T-helper 17 cell (primary cell): ENCODE results near the gene TPPP2. TPM values are rescaled to one million over a fixed set of nuclear protein-coding genes. Genes with fewer than 3 reads are reported as not detected.

Experiments used
- ATAC-seq: fragments of 150-1000 bp; cut with Tn5 transposase; 2 replicates; pipeline ENCODE4 v1.10.0; 2021; ENCODE audit warnings: mild to moderate bottlenecking, moderate library complexity
- DNase-seq, 3 donors: peaks; one replicate each; pipeline versions ENCODE4 v3.0.0 to v3.0.0-alpha.2; 2020 to 2021
- H3K9me3 ChIP-seq: one replicate; pipeline ENCODE4 v1.7.0; 2013; ENCODE audit warnings: low read length, mild to moderate bottlenecking; ENCODE audit not compliant: control insufficient read depth, poor library complexity, severe bottlenecking
- H3K27ac Mint-ChIP-seq: one replicate; pipeline ENCODE4 v1.8.0; 2022; ENCODE audit warnings: mild to moderate bottlenecking, moderate library complexity, mixed read lengths
- H3K27me3 Mint-ChIP-seq: one replicate; pipeline ENCODE4 v1.8.0; 2022; ENCODE audit warnings: mixed read lengths
- H3K36me3 Mint-ChIP-seq: one replicate; pipeline ENCODE4 v1.8.0; 2022; ENCODE audit warnings: low read depth, mixed read lengths
- H3K4me1 Mint-ChIP-seq: one replicate; pipeline ENCODE4 v1.8.0; 2022; ENCODE audit warnings: mild to moderate bottlenecking, mixed read lengths
- H3K4me3 Mint-ChIP-seq: one replicate; pipeline ENCODE4 v1.8.0; 2022; ENCODE audit warnings: mild to moderate bottlenecking, moderate library complexity, mixed read lengths
- total RNA-seq, 4 donors: library from RNA in 2 of 4; stranded (reverse) in 2 of 4; gene quantifications; one replicate each; pipeline ENCODE4 v1.2.3 and lab custom pipeline; 2022 to 2026

TPPP2 gene
- total RNA-seq, 2 donors from 2014 or later: not detected

DNA sequence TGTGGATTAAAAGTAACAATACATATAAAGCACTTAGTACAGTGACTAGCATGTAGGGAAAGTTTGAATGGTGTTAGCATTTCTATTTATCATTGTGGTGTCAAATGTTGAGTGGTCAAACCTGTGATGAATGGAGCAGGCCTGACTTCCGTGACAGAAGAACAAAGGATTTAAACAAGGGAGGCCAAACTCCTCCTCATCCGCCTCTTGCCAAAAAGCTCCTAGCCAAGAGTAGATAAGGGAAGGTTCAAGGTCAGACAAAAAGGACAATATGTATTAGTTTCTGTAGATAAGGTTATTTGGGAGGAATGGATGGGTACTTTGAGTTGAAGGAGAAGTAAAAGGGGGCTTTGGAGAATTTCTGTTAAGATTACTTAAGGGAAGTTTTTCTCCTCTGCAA is 18.6 kb downstream of the TPPP2 start:
- H3K27ac Mint-ChIP-seq: no peak overlapping the region
- H3K9me3 ChIP-seq: no peaks in the 10 kb centered on the region
- H3K4me1 Mint-ChIP-seq: peaks cover 20% of the 10 kb centered on the region
- DNase-seq (no peak), ATAC-seq (no peak)
- no peak overlapping the region for H3K4me3 Mint-ChIP-seq
- H3K27me3 Mint-ChIP-seq: peaks cover 40% of the 10 kb centered on the region
- H3K36me3 Mint-ChIP-seq: peaks cover 2% of the 10 kb centered on the region

DNA sequence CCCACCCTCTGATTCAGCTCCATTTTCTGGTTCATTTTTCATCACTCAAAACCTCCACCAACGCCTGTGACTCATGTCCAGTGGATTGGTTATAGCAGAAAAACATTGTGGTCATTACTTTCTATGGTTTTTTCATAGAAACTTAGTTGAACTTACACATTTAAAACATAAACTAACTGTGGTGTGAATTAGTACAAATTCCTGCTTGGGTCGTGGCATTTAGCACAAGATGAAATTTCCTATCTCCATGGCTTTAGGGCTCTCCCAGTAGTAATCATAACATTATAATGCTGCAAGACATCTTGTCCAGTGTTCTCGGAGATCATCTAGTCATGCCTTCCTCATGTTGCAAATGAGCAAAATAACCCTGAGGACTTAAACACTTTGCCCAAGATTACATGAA is 19.3 kb downstream of the TPPP2 start:
- Mint-ChIP-seq H3K4me3 (no peak overlapping the region), H3K4me1 (peaks cover 22% of the 10 kb centered on the region), H3K27me3 (peaks cover 40% of the 10 kb centered on the region), H3K27ac (no peak overlapping the region), H3K36me3 (peaks cover 2% of the 10 kb centered on the region)
- DNase-seq (no peak), ATAC-seq (no peak)
- H3K9me3 ChIP-seq: no peaks in the 10 kb centered on the region

DNA sequence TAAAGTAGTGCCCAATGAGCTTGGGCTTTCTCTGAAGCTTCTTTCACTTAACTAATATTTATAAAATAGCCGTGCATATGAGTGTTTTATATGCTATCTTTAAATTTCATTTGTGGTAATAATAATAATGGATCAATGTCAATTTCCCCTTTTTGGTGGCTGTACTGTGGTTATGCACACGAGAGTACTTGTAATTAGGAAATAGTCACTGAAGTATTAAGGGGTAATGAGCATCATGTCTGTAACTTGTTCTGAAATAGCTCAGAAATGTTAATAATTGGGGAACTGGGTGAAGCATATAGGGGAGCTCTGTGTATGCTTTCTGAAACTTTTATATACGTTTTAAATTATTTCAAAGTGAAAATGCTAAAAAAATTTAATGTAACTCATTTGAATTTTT is 20.6 kb downstream of the TPPP2 start:
- H3K9me3 ChIP-seq: no peaks in the 10 kb centered on the region
- Mint-ChIP-seq H3K27me3 (peaks cover 31% of the 10 kb centered on the region), H3K4me1 (peaks cover 11% of the 10 kb centered on the region), H3K27ac (no peak overlapping the region), H3K4me3 (no peak overlapping the region), H3K36me3 (peaks cover 2% of the 10 kb centered on the region)
- DNase-seq (no peak), ATAC-seq (no peak)

DNA sequence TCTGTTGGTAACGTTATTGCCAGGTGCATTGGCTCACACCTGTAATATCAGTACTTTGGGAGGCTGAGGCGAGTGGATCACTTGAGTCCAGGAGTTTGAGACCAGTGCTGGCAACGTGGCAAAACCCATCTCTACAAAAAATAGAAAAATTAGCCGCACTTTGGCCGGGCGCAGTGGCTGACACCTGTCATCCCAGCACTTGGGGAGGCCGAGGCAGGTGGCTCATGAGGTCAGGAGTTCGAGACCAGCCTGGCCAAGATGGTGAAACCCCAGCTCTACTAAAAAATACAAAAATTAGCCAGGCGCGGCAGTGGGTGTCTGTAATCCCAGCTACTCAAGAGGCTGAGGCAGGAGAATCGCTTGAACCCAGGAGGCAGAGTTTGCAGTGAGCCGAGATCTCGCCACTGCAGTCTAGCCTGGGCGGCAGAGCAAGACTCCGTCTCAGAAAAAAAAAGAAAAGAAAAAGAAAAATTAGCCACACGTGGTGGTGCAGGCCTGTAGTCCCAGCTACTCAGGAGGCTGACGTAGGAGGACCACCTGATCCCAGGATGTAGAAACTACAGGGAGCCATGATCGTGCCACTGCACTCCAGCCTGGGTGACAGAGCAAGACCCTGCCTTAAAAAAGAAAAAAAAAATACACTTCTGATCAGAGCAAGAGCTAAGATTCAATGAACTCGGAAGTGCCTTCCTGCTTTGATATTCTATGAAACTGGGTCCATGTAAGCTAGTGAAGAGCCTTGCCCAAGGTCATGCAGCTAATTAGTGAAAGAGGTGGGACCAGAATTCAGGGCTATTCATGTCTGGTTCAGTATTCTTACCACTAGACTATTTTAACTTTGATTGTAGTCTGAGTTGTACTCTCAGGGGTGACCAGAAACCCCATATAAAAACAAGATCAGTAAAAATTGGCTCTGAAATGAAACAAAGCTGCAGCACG is 23.4 kb downstream of the TPPP2 start:
- Mint-ChIP-seq H3K36me3 (peaks cover 2% of the 10 kb centered on the region), H3K27ac (peak overlapping the region; percentile 77), H3K4me1 (peaks cover 13% of the 10 kb centered on the region), H3K27me3 (peaks cover 34% of the 10 kb centered on the region), H3K4me3 (no peak overlapping the region)
- ATAC-seq (no peak), DNase-seq (no peak)
- no peaks in the 10 kb centered on the region for H3K9me3 ChIP-seq

DNA sequence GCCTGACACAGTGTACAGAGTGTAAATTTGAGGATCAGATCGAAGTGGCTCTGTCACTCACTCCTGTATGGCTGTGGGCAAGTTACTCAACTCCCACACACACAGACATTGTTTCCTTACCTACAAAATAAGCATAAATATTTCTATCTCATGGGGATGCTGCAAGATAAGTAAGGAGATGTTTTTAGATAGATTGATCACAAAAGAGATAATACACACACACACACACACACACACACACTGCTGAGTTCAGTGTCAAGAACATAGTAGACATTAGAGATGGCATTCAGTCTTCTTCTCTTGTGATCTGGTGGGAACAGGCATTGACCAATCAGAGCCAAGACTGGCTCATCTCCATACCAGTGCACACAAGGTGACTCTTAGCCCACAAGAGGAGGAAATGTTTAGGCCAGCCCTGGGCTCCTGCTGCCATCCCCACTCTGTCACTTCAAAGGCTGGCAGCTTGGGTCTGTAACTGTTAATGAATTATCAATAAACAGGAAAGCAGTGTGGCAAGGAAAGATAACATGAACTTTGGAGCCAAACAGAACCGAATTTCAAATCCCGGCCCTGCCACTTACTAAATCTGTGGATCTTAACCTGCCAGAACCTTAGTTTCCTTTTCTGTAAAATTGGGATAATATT is 24.2 kb downstream of the TPPP2 start:
- Mint-ChIP-seq H3K4me3 (no peak overlapping the region), H3K27me3 (peaks cover 35% of the 10 kb centered on the region), H3K4me1 (peaks cover 13% of the 10 kb centered on the region), H3K27ac (no peak overlapping the region), H3K36me3 (peaks cover 2% of the 10 kb centered on the region)
- DNase-seq: no peak
- H3K9me3 ChIP-seq: no peaks in the 10 kb centered on the region
- no peak for ATAC-seq

DNA sequence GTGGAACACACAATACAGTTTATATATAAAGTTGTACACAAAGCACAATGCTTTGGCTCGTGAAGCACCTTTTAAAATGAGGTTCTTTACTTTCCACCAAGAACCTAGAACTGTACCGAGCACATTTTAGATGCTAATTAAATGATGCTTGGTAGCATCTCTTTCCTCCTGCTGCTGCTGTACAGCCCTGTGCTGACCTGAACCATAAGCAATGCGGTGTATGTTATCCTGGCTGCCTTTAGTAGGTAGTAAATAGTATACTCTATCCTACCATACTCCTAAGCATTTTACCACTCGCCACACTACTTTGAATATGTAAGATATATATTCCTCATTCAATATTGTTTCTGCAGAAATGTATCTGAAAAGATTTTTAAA is 24.7 kb downstream of the TPPP2 start:
- Mint-ChIP-seq H3K4me3 (no peak overlapping the region), H3K27me3 (peaks cover 34% of the 10 kb centered on the region), H3K27ac (no peak overlapping the region), H3K36me3 (peaks cover 2% of the 10 kb centered on the region), H3K4me1 (peaks cover 14% of the 10 kb centered on the region)
- no peaks in the 10 kb centered on the region for H3K9me3 ChIP-seq
- DNase-seq (no peak), ATAC-seq (no peak)

DNA sequence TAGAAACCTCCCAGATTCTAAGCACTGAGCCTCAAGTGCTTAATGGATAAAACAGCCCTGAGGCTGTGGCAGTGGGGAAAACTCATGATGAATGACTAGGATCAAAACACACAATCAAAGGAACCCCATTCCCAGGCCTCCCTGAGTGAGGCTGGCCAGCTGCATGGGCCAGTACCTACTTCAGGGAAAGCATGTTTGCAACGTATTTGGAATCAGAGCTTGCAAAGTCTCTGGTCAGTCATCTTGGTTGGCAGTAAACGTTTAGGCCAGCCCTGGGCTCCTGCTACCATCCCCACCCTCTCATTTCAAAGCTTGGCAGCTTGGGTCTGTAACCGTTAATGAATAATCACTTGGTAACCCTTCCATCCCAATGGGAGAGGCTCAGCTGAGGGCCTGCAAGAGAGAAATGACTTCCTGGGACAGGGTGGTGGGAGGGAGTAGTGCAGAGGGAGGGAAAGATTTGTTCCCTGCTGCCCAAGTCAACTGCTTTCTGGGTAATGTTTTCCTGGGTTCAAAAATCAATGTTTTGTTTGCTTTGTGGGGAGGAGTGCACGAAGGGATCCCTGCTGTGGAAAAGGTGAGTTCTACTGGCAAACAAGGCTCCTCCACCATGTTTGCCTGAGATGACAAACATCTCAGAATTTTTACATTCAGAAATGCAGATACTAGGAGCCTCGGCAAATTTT is 25.6 kb downstream of the TPPP2 start:
- Mint-ChIP-seq H3K4me3 (no peak overlapping the region), H3K36me3 (peaks cover 6% of the 10 kb centered on the region), H3K4me1 (peaks cover 15% of the 10 kb centered on the region), H3K27ac (no peak overlapping the region), H3K27me3 (peaks cover 36% of the 10 kb centered on the region)
- DNase-seq (no peak), ATAC-seq (no peak)
- H3K9me3 ChIP-seq: no peaks in the 10 kb centered on the region

DNA sequence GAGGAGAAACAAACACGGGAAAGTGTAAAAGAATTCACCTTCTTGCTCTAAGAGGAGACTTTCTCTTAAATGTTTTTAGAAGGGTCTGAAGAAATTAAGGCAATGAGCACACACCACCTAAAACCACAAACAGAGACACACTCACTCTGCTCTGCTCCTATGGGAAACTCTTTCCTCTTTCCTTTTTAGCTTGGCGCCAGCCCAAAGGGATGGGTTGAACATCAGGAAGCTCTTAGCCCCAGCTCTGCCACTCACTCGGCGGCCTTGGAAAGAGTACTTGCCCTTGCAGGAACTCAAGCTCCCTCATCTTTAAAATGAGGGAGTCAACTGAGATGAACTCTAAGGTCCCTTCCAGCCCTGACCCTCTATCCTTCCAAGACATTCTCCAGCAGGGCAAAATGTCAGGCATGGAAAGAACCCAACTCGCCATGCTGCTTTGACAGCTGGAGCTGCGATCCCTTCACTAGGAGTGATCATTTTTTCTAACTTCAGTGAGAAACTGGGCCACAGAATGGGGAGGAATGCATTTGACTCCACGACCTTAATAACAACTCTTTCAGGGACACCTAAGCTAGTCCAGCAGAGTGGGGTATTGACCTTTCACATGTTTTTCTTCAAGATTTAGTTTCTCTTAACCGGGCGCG is 26.6 kb downstream of the TPPP2 start:
- DNase-seq: no peak
- peaks cover 45% of the 10 kb centered on the region for H3K27me3 Mint-ChIP-seq
- H3K9me3 ChIP-seq: no peaks in the 10 kb centered on the region
- peaks cover 15% of the 10 kb centered on the region for H3K4me1 Mint-ChIP-seq
- ATAC-seq: no peak
- H3K36me3 Mint-ChIP-seq: peaks cover 10% of the 10 kb centered on the region
- no peak overlapping the region for H3K27ac Mint-ChIP-seq
- H3K4me3 Mint-ChIP-seq: no peak overlapping the region

DNA sequence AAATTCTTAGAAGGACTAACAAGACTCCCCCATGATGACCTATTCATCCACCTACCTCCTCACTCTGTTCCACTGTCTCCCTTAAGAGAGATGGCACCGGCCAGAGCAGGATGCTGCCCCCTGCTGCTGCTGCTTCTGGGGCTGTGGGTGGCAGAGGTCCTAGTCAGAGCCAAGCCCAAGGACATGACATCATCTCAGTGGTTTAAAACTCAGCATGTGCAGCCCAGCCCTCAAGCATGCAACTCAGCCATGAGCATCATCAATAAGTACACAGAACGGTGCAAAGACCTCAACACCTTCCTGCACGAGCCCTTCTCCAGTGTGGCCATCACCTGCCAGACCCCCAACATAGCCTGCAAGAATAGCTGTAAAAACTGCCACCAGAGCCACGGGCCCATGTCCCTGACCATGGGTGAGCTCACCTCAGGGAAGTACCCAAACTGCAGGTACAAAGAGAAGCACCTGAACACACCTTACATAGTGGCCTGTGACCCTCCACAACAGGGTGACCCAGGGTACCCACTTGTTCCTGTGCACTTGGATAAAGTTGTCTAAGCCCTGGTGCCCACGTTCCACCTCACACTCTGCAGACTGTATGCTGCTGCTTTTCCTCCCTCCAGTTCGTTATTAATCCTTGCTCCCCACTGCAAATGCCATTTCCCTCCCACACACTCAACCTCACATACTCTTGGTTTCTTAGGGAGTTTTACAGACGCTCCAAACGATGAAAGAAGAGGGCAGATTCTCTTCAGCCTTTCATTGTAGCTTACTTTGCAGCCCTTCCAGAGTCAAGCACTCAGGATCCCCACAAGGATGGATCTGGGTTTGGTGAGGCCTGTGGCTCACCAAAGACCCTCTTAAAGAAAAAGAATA is 28.0 kb downstream of the TPPP2 start, which contains the start of gene RNASE8:
RNASE8 (plus strand) TSS at position 20 of the 873 bp plus-strand sequence; CDS start at position 91, 71 bp downstream.
- H3K27me3 Mint-ChIP-seq: peaks cover 43% of the 10 kb centered on the region
- DNase-seq (no peak), ATAC-seq (no peak)
- H3K9me3 ChIP-seq: no peaks in the 10 kb centered on the region
- H3K36me3 Mint-ChIP-seq: peaks cover 8% of the 10 kb centered on the region
- peaks cover 9% of the 10 kb centered on the region for H3K4me1 Mint-ChIP-seq
- H3K27ac Mint-ChIP-seq: peak within 1 kb of the TSS; percentile 14
- H3K4me3 Mint-ChIP-seq: no peak within 1 kb of the TSS

DNA sequence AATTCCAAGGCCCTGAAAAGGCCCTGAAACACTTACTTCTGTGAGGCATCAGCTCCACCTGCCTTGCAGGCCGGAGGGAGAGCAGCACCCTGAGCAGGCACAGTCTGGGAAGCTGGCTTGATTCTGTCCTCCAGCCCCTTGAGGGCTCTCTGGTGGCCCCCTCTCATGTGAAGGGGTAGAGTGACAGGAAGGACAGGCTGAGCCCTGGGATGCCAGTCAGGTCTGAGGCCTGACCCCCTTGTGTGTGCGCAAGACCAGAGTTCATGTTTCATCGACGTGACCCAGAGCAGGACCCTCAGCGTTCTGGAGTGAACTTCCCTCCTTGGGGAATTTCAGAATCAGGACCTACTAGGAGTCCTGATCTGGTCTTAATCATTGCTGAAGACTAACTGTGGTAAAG is 28.9 kb downstream of the TPPP2 start:
- Mint-ChIP-seq H3K27ac (peak overlapping the region; percentile 14), H3K36me3 (peaks cover 8% of the 10 kb centered on the region), H3K4me3 (no peak overlapping the region), H3K4me1 (peaks cover 8% of the 10 kb centered on the region), H3K27me3 (peaks cover 52% of the 10 kb centered on the region)
- H3K9me3 ChIP-seq: no peaks in the 10 kb centered on the region
- DNase-seq: no peak
- no peak for ATAC-seq

DNA sequence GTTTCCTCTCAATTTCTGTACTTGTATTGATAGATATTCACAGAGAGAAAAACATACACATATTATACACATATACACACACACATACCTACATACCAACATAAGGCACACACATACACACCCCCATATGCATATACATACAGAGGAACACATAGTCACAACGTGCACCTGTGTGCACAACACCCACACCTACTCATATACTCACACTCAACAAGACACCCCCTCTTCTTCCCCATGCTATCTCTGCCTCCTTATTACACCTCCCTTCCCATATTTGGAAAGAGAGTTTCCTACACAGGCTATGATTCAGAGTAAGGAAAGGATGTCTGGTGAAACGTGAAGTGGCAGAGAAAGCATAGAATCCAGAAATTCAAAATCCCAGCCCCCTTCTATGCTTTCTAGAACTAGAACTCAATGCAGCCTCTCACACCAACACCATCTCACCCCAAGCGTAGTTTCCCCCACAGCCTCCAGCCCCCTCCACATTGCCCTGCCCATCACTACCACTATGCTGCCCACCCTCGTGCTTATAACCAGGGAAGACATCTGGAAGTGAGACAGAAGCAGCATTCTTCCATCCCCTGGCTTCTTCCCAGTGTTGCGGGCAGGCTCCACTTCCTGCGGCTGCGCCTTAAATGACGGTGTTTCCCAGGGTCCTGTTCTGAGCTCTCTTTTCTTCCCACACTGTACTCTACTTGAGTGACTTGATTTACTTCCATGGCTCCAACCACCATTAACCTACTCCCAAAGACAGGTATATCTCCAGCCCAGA is 30.0 kb downstream of the TPPP2 start:
- H3K9me3 ChIP-seq: no peaks in the 10 kb centered on the region
- Mint-ChIP-seq H3K27me3 (peaks cover 59% of the 10 kb centered on the region), H3K4me1 (peaks cover 4% of the 10 kb centered on the region), H3K36me3 (peaks cover 8% of the 10 kb centered on the region), H3K4me3 (no peak overlapping the region), H3K27ac (peak overlapping the region; percentile 19)
- DNase-seq: no peak
- ATAC-seq: no peak
